BJ (cell line): ENCODE data around the gene HOOK2. TPM values are rescaled to one million over a fixed set of nuclear protein-coding genes. Genes with fewer than 3 reads are reported as not detected.

Experiments
- CTCF ChIA-PET: fragments of 350-600 bp; formaldehyde crosslinking; extraction: SDS; loops from one replicate; lab custom pipeline; 2021; ENCODE audit warnings: antibody characterized with exemption, inconsistent platforms; lab: Yijun Ruan, JAX
- POLR2A ChIA-PET: fragments of 300-600 bp; sonication (Branson Sonifier 250); formaldehyde crosslinking; extraction: SDS; loops from one replicate; lab custom pipeline; 2021; ENCODE audit warnings: antibody characterized with exemption; lab: Charles Lee
- DNase-seq: peaks from one replicate; pipeline ENCODE4 v3.0.0-alpha.2; 2011; ENCODE audit warnings: low read depth
- H3K27me3 ChIP-seq: 2 replicates; pipeline ENCODE4 v1.6.0; 2011; ENCODE audit warnings: low read length; ENCODE audit not compliant: control insufficient read depth, insufficient read depth
- H3K36me3 ChIP-seq: 2 replicates; pipeline ENCODE4 v1.5.1; 2011; ENCODE audit warnings: low read length; ENCODE audit not compliant: control insufficient read depth, insufficient read depth
- H3K4me3 ChIP-seq: 2 replicates; pipeline ENCODE4 v1.5.1; 2011; ENCODE audit warnings: low read depth, mild to moderate bottlenecking, control low read depth, low read length
- polyA plus RNA-seq: library from polyadenylated mRNA; depleted of rRNA; stranded (reverse); fragments of >200 nt; gene quantifications from 2 replicates; pipeline ENCODE4 v1.2.3, GENCODE V29; 2011
- TF ChIP-seq, protein P1 (sequence below): IDR thresholded peaks from 2 replicates; pipeline ENCODE4 v1.5.1; 2011; ENCODE audit warnings: low read depth, mild to moderate bottlenecking, control low read depth, inconsistent platforms, low read length, moderate library complexity; ENCODE audit not compliant: insufficient read depth

HOOK2 gene
- polyA plus RNA-seq, 1 experiment = 10.4 TPM

GRCh38 chr19:12796146-12797071 lies 21.1 kb upstream of the HOOK2 start:
- ChIA-PET POLR2A (interaction anchor here (0.6 to 1.4 kb wide), 2 partner anchors 15 to 30 kb away, joined by 3 to 4 read pairs; no protein-coding TSS in a partner anchor), CTCF (interaction anchor here (0.6 to 17.9 kb wide), 16 partner anchors 10 to 120 kb away, joined by 3 to 874 read pairs (median 5); partner anchors contain the start of genes HOOK2, RNASEH2A and TRIR)
- H3K36me3 ChIP-seq = peaks cover 12% of the 10 kb centered on the region
- no peak for DNase-seq
- TF ChIP-seq, protein P1, sequence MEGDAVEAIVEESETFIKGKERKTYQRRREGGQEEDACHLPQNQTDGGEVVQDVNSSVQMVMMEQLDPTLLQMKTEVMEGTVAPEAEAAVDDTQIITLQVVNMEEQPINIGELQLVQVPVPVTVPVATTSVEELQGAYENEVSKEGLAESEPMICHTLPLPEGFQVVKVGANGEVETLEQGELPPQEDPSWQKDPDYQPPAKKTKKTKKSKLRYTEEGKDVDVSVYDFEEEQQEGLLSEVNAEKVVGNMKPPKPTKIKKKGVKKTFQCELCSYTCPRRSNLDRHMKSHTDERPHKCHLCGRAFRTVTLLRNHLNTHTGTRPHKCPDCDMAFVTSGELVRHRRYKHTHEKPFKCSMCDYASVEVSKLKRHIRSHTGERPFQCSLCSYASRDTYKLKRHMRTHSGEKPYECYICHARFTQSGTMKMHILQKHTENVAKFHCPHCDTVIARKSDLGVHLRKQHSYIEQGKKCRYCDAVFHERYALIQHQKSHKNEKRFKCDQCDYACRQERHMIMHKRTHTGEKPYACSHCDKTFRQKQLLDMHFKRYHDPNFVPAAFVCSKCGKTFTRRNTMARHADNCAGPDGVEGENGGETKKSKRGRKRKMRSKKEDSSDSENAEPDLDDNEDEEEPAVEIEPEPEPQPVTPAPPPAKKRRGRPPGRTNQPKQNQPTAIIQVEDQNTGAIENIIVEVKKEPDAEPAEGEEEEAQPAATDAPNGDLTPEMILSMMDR = peak; percentile 90
- H3K4me3 ChIP-seq = no peak overlapping the region
- H3K27me3 ChIP-seq = no peaks in the 10 kb centered on the region

GRCh38 chr19:12794971-12795381 lies 19.6 kb upstream of the HOOK2 start:
- TF ChIP-seq, protein P1 = no peak
- no peak for DNase-seq
- POLR2A ChIA-PET = interaction anchor here (1.4 kb wide), 1 partner anchor 29 kb away, joined by 3 read pairs; no protein-coding TSS in a partner anchor
- Histone ChIP-seq H3K4me3 (no peak overlapping the region), H3K36me3 (peaks cover 8% of the 10 kb centered on the region), H3K27me3 (no peaks in the 10 kb centered on the region)
- CTCF ChIA-PET = interaction anchor here (0.6 to 17.9 kb wide), 9 partner anchors 11 to 84 kb away, joined by 3 to 874 read pairs (median 8); partner anchors contain the start of genes HOOK2 and RNASEH2A

GRCh38 chr19:12794196-12794941 lies 19.0 kb upstream of the HOOK2 start:
- Histone ChIP-seq H3K27me3 (no peaks in the 10 kb centered on the region), H3K4me3 (peak overlapping the region; percentile 94), H3K36me3 (peaks cover 6% of the 10 kb centered on the region)
- TF ChIP-seq, protein P1 = 0 out of 2 replicates have a peak, but pooled peaks have one; percentile 1
- ChIA-PET POLR2A (interaction anchor here (0.6 to 3.6 kb wide), 3 partner anchors 16 to 1292 kb away, joined by 7 to 16 read pairs (median 16); no protein-coding TSS in a partner anchor), CTCF (interaction anchor here (0.6 to 17.9 kb wide), 5 partner anchors 12 to 85 kb away, joined by 3 to 874 read pairs (median 3); partner anchors contain the start of gene HOOK2)
- DNase-seq = no peak

- peaks cover 5% of the 10 kb centered on the region for H3K36me3 ChIP-seq
- CTCF ChIA-PET = interaction anchor here (0.6 to 17.9 kb wide), 7 partner anchors 11 to 172 kb away, joined by 3 to 874 read pairs (median 4); partner anchors contain the start of gene HOOK2
- peak; percentile 67 for DNase-seq
- TF ChIP-seq, protein P1 = no peak
- H3K27me3 ChIP-seq = no peaks in the 10 kb centered on the region
- H3K4me3 ChIP-seq = peak overlapping the region; percentile 94
- POLR2A ChIA-PET = interaction anchor here (0.6 to 3.6 kb wide), 7 partner anchors 11 to 1292 kb away, joined by 3 to 16 read pairs (median 7); no protein-coding TSS in a partner anchor
Observed at GRCh38 chr19:12793290-12794195, 18.2 kb upstream of the HOOK2 start.
